H9 (cell line): Measurements from ENCODE around the gene RESP18. TPM values are rescaled to one million over a fixed set of nuclear protein-coding genes. Genes with fewer than 3 reads are reported as not detected.

ENCODE experiments used
- DNase-seq: peaks from one replicate; pipeline ENCODE4 v3.0.0-alpha.2; 2017
- H2AFZ ChIP-seq: one replicate; pipeline ENCODE4 v1.6.1; 2013; ENCODE audit warnings: mild to moderate bottlenecking, low read length, control low read depth, moderate library complexity
- H2AK5ac ChIP-seq: 2 replicates; pipeline ENCODE4 v1.6.1; 2013; ENCODE audit warnings: low read length, control low read depth, mixed read lengths; ENCODE audit not compliant: insufficient read length
- H2BK120ac ChIP-seq: one replicate; pipeline ENCODE4 v1.6.1; 2013; ENCODE audit warnings: low read depth, mild to moderate bottlenecking, low read length, control low read depth, inconsistent platforms; ENCODE audit not compliant: poor library complexity, severe bottlenecking
- H2BK12ac ChIP-seq: 2 replicates; pipeline ENCODE4 v1.6.1; 2013; ENCODE audit warnings: low read length, control low read depth, mixed read lengths, low read depth; ENCODE audit not compliant: insufficient read length
- H2BK15ac ChIP-seq: 2 replicates; pipeline ENCODE4 v1.6.1; 2013; ENCODE audit warnings: low read depth, low read length, control low read depth
- H2BK20ac ChIP-seq: one replicate; pipeline ENCODE4 v1.6.1; 2013; ENCODE audit warnings: low read depth, mild to moderate bottlenecking, low read length, control low read depth, inconsistent platforms; ENCODE audit not compliant: poor library complexity, severe bottlenecking
- H2BK5ac ChIP-seq: 2 replicates; pipeline ENCODE4 v1.6.1; 2013; ENCODE audit warnings: low read length, control low read depth, mixed read lengths; ENCODE audit not compliant: insufficient read length
- H3K14ac ChIP-seq: 2 replicates; pipeline ENCODE4 v1.6.1; 2013; ENCODE audit warnings: low read length, control low read depth; ENCODE audit not compliant: insufficient read depth
- H3K18ac ChIP-seq: 2 replicates; pipeline ENCODE4 v1.6.1; 2013; ENCODE audit warnings: low read depth, mild to moderate bottlenecking, mixed read lengths, low read length, control low read depth; ENCODE audit not compliant: insufficient read length
- H3K23ac ChIP-seq: 2 replicates; pipeline ENCODE4 v1.6.1; 2013; ENCODE audit warnings: low read length, control low read depth, mixed read lengths, low read depth; ENCODE audit not compliant: insufficient read length
- H3K23me2 ChIP-seq: 2 replicates; pipeline ENCODE4 v1.6.1; 2013; ENCODE audit warnings: low read depth, mild to moderate bottlenecking, mixed read lengths, low read length, control low read depth; ENCODE audit not compliant: insufficient read length, poor library complexity, severe bottlenecking
- H3K27ac ChIP-seq: 2 replicates; pipeline ENCODE4 v1.5.1; 2013; ENCODE audit warnings: low read length, control low read depth, mixed read lengths, low read depth; ENCODE audit not compliant: insufficient read length
- H3K27me3 ChIP-seq: 2 replicates; pipeline ENCODE4 v1.6.1; 2013; ENCODE audit warnings: low read length, control low read depth, inconsistent platforms; ENCODE audit not compliant: insufficient read depth
- H3K4ac ChIP-seq: 2 replicates; pipeline ENCODE4 v1.6.1; 2013; ENCODE audit warnings: low read depth, mild to moderate bottlenecking, control low read depth, inconsistent platforms, low read length, moderate library complexity
- H3K4me1 ChIP-seq: 2 replicates; pipeline ENCODE4 v1.6.1; 2013; ENCODE audit warnings: low read length, control low read depth, inconsistent platforms; ENCODE audit not compliant: insufficient read depth
- H3K4me2 ChIP-seq: 2 replicates; pipeline ENCODE4 v1.6.1; 2013; ENCODE audit warnings: low read length, control low read depth, mixed read lengths; ENCODE audit not compliant: insufficient read length, insufficient read depth
- H3K56ac ChIP-seq: 2 replicates; pipeline ENCODE4 v1.6.1; 2013; ENCODE audit warnings: low read depth, mild to moderate bottlenecking, mixed read lengths, low read length, control low read depth; ENCODE audit not compliant: insufficient read length
- H3K79me1 ChIP-seq: 2 replicates; pipeline ENCODE4 v1.6.1; 2013; ENCODE audit warnings: low read depth, mild to moderate bottlenecking, moderate library complexity, low read length, control low read depth, inconsistent platforms; ENCODE audit not compliant: insufficient read depth, poor library complexity, severe bottlenecking
- H3K79me2 ChIP-seq: 2 replicates; pipeline ENCODE4 v1.6.1; 2013; ENCODE audit warnings: low read length, control low read depth, inconsistent platforms; ENCODE audit not compliant: insufficient read depth
- H3K9ac ChIP-seq: 2 replicates; pipeline ENCODE4 v1.6.1; 2013; ENCODE audit warnings: low read length, control low read depth, mixed read lengths; ENCODE audit not compliant: insufficient read length; ENCODE audit errors: extremely low read depth
- H3K9me3 ChIP-seq: one replicate; pipeline ENCODE4 v1.6.1; 2013; ENCODE audit warnings: low read depth, low read length, inconsistent platforms; ENCODE audit not compliant: control insufficient read depth
- H3T11ph ChIP-seq: one replicate; pipeline ENCODE4 v1.6.1; 2013; ENCODE audit warnings: mild to moderate bottlenecking, low read length, control low read depth, inconsistent platforms
- H4K20me1 ChIP-seq: one replicate; pipeline ENCODE4 v1.6.1; 2013; ENCODE audit not compliant: control insufficient read depth, insufficient read length, insufficient read depth
- H4K5ac ChIP-seq: 2 replicates; pipeline ENCODE4 v1.6.1; 2013; ENCODE audit warnings: low read depth, mild to moderate bottlenecking, mixed read lengths, low read length, control low read depth; ENCODE audit not compliant: insufficient read length
- H4K8ac ChIP-seq: replicated peaks from 2 replicates; pipeline ENCODE4 v1.6.1; 2013; ENCODE audit warnings: low read length, control low read depth, mixed read lengths, low read depth; ENCODE audit not compliant: insufficient read length
- H4K91ac ChIP-seq: 2 replicates; pipeline ENCODE4 v1.6.1; 2013; ENCODE audit warnings: low read depth, mild to moderate bottlenecking, moderate library complexity, mixed read lengths, low read length, control low read depth; ENCODE audit not compliant: insufficient read length
- H3K27ac Mint-ChIP-seq, 3 experiments: 2 replicates in 2 of 3; 3 replicates in 1 of 3; pipeline ENCODE4 v1.8.0; 2020 to 2021; ENCODE audit warnings: mixed read lengths in 3 of 3, mild to moderate bottlenecking in 1 of 3, moderate library complexity in 1 of 3
- H3K27me3 Mint-ChIP-seq: 2 replicates; pipeline ENCODE4 v1.8.0; 2021; ENCODE audit warnings: low read depth, mild to moderate bottlenecking, moderate library complexity, mixed read lengths
- H3K36me3 Mint-ChIP-seq, 3 experiments: 2 replicates in 2 of 3; 3 replicates in 1 of 3; pipeline ENCODE4 v1.8.0; 2020 to 2021; ENCODE audit warnings: low read depth in 3 of 3, mixed read lengths in 3 of 3; ENCODE audit not compliant: insufficient read depth in 1 of 3
- H3K4me1 Mint-ChIP-seq, 2 experiments: 2 replicates each; pipeline ENCODE4 v1.8.0; 2020; ENCODE audit warnings: mixed read lengths in 2 of 2
- H3K4me3 Mint-ChIP-seq, 2 experiments: 2 replicates in 1 of 2; 3 replicates in 1 of 2; pipeline ENCODE4 v1.8.0; 2020 to 2021; ENCODE audit warnings: mild to moderate bottlenecking in 2 of 2, mixed read lengths in 2 of 2, moderate library complexity in 1 of 2
- H3K9me3 Mint-ChIP-seq, 2 experiments: 2 replicates in 1 of 2; 3 replicates in 1 of 2; pipeline ENCODE4 v1.8.0; 2020; ENCODE audit warnings: mild to moderate bottlenecking in 2 of 2, mixed read lengths in 2 of 2, moderate library complexity in 1 of 2
- WGBS: extraction: QIAGEN DNeasy Blood & Tissue Kit; methylation state at CpG from one replicate; pipeline ENCODE4 v1.1.7; 2013; ENCODE audit warnings: missing lambda C conversion rate, low lambda C conversion rate, mixed read lengths; ENCODE audit not compliant: insufficient read length; ENCODE audit errors: extremely low coverage; 5-methylcytosine and 5-hydroxymethylcytosine counted together
- total RNA-seq: library from RNA; stranded (reverse); gene quantifications from 2 replicates; pipeline ENCODE4 v1.2.1, GENCODE V29; 2021
- TF ChIP-seq, protein P1 (sequence below): fragments of 200-600 bp; sonication (generic); conservative IDR thresholded peaks from 3 replicates; pipeline ENCODE4 v1.8.0; 2021; ENCODE audit warnings: antibody characterized with exemption, mild to moderate bottlenecking

Gene RESP18
- total RNA-seq, 1 experiment from 2014 or later, result not detected

DNA sequence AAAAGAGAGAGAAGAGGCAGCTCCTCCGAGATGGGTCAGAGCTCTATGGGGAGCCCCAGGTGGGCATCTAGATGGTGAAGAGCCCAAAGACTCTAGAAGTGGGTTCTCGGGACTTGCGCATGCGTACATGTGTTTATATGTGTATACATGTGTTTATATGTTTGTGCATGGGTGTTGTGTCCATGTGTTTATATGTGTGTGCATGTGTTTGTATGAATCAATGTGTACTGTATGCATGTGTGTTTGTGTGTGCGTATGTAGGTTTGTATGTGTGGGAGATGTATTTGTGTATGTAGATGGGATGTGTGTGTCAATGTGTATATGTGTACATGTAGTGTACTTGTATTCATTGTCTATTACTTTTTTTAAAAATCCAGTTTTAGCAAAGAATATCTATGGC lies 29.5 kb upstream of the RESP18 start:
- no peak overlapping the region for H2AK5ac ChIP-seq
- H4K5ac ChIP-seq, result no peak overlapping the region
- Mint-ChIP-seq H3K36me3 (no peaks in the 10 kb centered on the region), H3K4me1 (peaks cover 3 to 4% of the 10 kb centered on the region in 2 experiments; a peak in 2 of 4 replicates), H3K27me3 (peaks cover 54% of the 10 kb centered on the region), H3K27ac (no peak overlapping the region), H3K9me3 (no peaks in the 10 kb centered on the region), H3K4me3 (no peak overlapping the region)
- no peak overlapping the region for H3K27ac ChIP-seq
- H4K8ac ChIP-seq, result no peak overlapping the region
- no peaks in the 10 kb centered on the region for H3K9me3 ChIP-seq
- no peak overlapping the region for H3K56ac ChIP-seq
- H2BK15ac ChIP-seq, result no peak overlapping the region
- H2BK120ac ChIP-seq, result no peak overlapping the region
- no peak overlapping the region for H3K18ac ChIP-seq
- peaks cover 20% of the 10 kb centered on the region; the same call in 1 of the 2 replicates for H3K27me3 ChIP-seq
- WGBS, result 100% methylated on average over 1 of the region's 5 CpGs
- no peaks in the 10 kb centered on the region for H3K79me1 ChIP-seq
- peaks cover 9% of the 10 kb centered on the region for H3K23me2 ChIP-seq
- no peak overlapping the region for H3K9ac ChIP-seq
- H4K91ac ChIP-seq, result no peak overlapping the region
- no peak overlapping the region for H2BK20ac ChIP-seq
- TF ChIP-seq, protein P1, sequence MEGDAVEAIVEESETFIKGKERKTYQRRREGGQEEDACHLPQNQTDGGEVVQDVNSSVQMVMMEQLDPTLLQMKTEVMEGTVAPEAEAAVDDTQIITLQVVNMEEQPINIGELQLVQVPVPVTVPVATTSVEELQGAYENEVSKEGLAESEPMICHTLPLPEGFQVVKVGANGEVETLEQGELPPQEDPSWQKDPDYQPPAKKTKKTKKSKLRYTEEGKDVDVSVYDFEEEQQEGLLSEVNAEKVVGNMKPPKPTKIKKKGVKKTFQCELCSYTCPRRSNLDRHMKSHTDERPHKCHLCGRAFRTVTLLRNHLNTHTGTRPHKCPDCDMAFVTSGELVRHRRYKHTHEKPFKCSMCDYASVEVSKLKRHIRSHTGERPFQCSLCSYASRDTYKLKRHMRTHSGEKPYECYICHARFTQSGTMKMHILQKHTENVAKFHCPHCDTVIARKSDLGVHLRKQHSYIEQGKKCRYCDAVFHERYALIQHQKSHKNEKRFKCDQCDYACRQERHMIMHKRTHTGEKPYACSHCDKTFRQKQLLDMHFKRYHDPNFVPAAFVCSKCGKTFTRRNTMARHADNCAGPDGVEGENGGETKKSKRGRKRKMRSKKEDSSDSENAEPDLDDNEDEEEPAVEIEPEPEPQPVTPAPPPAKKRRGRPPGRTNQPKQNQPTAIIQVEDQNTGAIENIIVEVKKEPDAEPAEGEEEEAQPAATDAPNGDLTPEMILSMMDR, result no peak
- H3K14ac ChIP-seq, result no peak overlapping the region
- H2BK5ac ChIP-seq, result no peak overlapping the region
- H3T11ph ChIP-seq, result no peak overlapping the region
- H2AFZ ChIP-seq, result no peak overlapping the region
- H3K4ac ChIP-seq, result no peak overlapping the region
- no peaks in the 10 kb centered on the region for H4K20me1 ChIP-seq
- H3K4me1 ChIP-seq, result no peaks in the 10 kb centered on the region
- no peak overlapping the region for H2BK12ac ChIP-seq
- H3K79me2 ChIP-seq, result no peaks in the 10 kb centered on the region
- no peak overlapping the region for H3K4me2 ChIP-seq
- H3K23ac ChIP-seq, result no peak overlapping the region
- DNase-seq, result no peak
